GM19468 (cell line): ENCODE measurements around the gene DAZ3.
"Not testable (repeated sequence)": the region's sequence is repeated elsewhere in the genome, so short reads cannot be mapped to it uniquely, and the experiment has no call there.

Experiments used
- ATAC-seq: cut with Tn5 transposase; IDR thresholded peaks from one replicate; pipeline ENCODE4 v1.9.1; 2021; ENCODE audit warnings: mild to moderate bottlenecking, moderate library complexity, moderate number of reproducible peaks; ENCODE audit not compliant: unreplicated experiment; ENCODE audit errors: extremely low read depth

The DAZ3 gene

DNA sequence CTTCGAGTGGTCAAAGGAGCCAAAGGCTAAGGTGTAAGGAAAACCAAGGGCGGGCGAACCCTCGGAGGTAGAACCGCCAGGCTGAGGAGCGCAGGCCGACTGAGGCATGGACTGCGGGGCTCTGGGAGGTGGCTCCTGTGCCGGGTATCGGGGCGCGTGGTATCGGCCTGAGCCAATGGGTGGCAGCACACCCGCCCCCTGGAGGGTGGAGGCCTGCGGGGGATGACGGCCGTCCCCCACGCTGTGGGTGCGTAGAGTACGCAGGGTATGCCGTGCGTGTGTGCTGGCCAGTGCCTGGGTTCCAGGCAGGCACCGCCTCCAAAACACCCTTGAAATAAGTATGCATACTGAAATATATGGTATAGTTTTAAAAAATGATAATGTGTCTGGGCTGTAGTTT, at the start of gene DAZ3:
TSS of gene DAZ3 (minus strand) at position 101 of the 400 bp plus-strand sequence. CDS start 208 bp downstream, outside the sequence.
- not testable (repeated sequence) for ATAC-seq

DNA sequence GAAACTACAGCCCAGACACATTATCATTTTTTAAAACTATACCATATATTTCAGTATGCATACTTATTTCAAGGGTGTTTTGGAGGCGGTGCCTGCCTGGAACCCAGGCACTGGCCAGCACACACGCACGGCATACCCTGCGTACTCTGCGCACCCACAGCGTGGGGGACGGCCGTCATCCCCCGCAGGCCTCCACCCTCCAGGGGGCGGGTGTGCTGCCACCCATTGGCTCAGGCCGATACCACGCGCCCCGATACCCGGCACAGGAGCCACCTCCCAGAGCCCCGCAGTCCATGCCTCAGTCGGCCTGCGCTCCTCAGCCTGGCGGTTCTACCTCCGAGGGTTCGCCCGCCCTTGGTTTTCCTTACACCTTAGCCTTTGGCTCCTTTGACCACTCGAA, 20.4 kb upstream of the DAZ3 start, which contains the start of gene DAZ4:
TSS of gene DAZ4 (plus strand) at position 301 of the 400 bp plus-strand sequence. CDS start 208 bp downstream, outside the sequence.
- ATAC-seq: not testable (repeated sequence)

DNA sequence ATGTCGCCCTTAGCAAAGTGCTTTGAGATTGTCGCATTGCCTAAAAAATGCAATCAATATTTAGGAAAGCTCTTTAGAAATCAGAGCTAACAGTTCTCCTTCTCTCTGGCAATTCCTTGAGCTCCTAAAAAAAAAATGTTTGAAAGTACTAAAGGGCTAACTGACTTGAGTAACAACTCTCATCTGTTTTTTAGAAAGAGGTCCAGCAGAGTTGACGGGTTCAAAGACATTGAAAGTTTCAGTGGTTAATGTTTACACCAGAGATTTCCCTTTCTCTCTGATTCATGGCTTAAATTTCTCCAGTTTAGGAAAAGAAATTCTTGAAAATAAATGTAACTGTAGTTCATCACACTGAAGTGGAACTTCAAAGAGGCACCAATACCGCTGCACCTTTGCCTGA, 11.9 kb upstream of the DAZ3 start:
- ATAC-seq: not testable (repeated sequence)

GRCh38 chrY:24824184-24824879, 11.1 kb upstream of the DAZ3 start:
- ATAC-seq: not testable (repeated sequence)

GRCh38 chrY:24821836-24822235, 8.6 kb upstream of the DAZ3 start:
- not testable (repeated sequence) for ATAC-seq
